Mucosa of descending colon (tissue), 3 donors: ENCODE data around the gene FBXO11. TPM values are rescaled to one million over a fixed set of nuclear protein-coding genes. Genes with fewer than 3 reads are reported as not detected.
"Not testable (repeated sequence)": the region's sequence is repeated elsewhere in the genome, so short reads cannot be mapped to it uniquely, and the experiment has no call there.

Experiments
- ATAC-seq: fragments of 200-7000 bp; cut with Tn5 transposase; one replicate; pipeline ENCODE4 v1.9.1; 2020; ENCODE audit warnings: mild to moderate bottlenecking, moderate library complexity
- DNase-seq, 3 donors: peaks; one replicate each; pipeline ENCODE4 v3.0.0-alpha.2; 2020
- H3K36me3 ChIP-seq: fragments of 200-600 bp; one replicate; pipeline ENCODE4 v1.8.0; 2021; ENCODE audit warnings: low read depth, mild to moderate bottlenecking
- H3K4me1 ChIP-seq: fragments of 200-600 bp; one replicate; pipeline ENCODE4 v1.8.0; 2021; ENCODE audit warnings: low read depth, mild to moderate bottlenecking
- H3K4me3 ChIP-seq: fragments of 200-600 bp; one replicate; pipeline ENCODE4 v1.8.0; 2021; ENCODE audit warnings: mild to moderate bottlenecking
- H3K9me3 ChIP-seq: fragments of 200-600 bp; one replicate; pipeline ENCODE4 v1.8.0; 2021; ENCODE audit warnings: mild to moderate bottlenecking
- intact Hi-C, 2 donors: fragments of 100-400 bp; cut with DNase I in 1 of 2; cut with micrococcal nuclease in 1 of 2; formaldehyde crosslinking; loops; one replicate each; pipeline versions ENCODE4 v1.11.0 to v1.11.1; 2022; cut with DNase I, micrococcal nuclease
- total RNA-seq, 3 donors: library from RNA; stranded (reverse); fragmentation: NEBNext Ultra II Directional in 2 of 3; extraction: Animal tissue kit (Norgen Biotek cat#: 25700) in 2 of 3; gene quantifications; one replicate each; pipeline versions ENCODE4 v1.2.1 to v1.2.4, GENCODE V29; 2021 to 2023
- TF ChIP-seq, protein P1 (sequence below): fragments of 200-600 bp; IDR thresholded peaks from one replicate; pipeline ENCODE4 v1.8.0; 2022; ENCODE audit warnings: antibody characterized with exemption, mild to moderate bottlenecking
- donor health status: DM: no; HTN: no; CAD: no; lungs with moderate emphysema.
- donor health status: DM: no; HTN: no; CAD: no.
- donor health status: DM: no; HTN: yes; CAD: no.

The FBXO11 gene
- total RNA-seq, 3 donors from 2014 or later: 40.7 to 70.4 (median 46.7) TPM

DNA sequence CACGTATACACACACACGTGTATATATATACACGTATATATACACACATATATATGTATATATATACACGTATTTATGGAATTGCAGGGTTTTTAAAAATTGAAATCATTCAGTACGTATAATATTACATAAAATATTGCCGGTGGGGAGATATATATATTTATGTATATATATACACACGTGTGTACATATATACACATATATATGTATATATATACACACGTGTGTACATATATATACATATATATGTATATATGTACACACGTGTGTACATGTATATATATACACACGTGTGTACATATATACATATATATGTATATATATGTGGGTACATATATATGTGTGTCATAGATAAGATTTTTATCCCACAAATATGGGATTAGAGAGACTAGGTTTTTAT lies 5.4 kb downstream of the FBXO11 start:
- Histone ChIP-seq H3K9me3 (no peaks in the 10 kb centered on the region), H3K36me3 (no peaks in the 10 kb centered on the region), H3K4me1 (peaks cover 13% of the 10 kb centered on the region), H3K4me3 (no peak overlapping the region)
- DNase-seq: no peak
- TF ChIP-seq, protein P1, sequence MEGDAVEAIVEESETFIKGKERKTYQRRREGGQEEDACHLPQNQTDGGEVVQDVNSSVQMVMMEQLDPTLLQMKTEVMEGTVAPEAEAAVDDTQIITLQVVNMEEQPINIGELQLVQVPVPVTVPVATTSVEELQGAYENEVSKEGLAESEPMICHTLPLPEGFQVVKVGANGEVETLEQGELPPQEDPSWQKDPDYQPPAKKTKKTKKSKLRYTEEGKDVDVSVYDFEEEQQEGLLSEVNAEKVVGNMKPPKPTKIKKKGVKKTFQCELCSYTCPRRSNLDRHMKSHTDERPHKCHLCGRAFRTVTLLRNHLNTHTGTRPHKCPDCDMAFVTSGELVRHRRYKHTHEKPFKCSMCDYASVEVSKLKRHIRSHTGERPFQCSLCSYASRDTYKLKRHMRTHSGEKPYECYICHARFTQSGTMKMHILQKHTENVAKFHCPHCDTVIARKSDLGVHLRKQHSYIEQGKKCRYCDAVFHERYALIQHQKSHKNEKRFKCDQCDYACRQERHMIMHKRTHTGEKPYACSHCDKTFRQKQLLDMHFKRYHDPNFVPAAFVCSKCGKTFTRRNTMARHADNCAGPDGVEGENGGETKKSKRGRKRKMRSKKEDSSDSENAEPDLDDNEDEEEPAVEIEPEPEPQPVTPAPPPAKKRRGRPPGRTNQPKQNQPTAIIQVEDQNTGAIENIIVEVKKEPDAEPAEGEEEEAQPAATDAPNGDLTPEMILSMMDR: no peak
- no peak for ATAC-seq
- intact Hi-C loops: no loop called here

DNA sequence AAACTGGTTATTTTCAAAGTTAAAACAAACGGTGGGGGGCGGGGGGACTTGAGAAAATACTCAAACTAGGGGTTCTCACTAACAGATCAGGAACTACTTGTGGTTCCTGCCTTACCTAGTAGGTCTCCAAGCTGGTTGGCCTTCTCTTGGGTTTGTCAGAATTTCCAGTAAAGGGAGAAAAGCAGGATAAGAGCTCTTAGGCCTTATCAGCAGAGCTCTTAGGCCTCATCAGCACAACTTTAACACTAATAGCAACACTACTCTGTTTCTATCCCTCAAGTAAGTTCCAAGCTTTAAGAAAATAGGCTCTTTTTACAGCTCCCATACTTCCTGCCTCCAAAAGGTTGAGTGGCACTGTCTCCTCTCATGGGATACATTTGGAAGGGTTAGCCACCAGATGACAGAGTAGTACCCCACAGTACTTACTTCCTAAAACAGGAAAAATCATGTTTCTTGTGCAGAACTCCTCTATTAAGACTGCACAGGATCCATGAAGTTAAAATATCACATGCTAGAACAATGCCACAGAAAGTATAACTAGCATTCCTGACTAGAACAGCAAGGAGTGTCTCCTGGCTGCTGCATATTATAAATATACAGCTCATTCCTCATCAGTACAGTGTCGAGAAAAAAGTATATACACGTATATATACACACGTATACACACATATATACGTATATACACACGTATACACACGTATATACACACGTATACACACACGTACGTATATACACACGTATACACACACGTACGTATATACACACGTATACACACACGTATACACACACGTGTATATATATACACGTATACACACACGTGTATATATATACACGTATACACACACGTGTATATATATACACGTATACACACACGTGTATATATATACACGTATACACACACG lies 6.1 kb downstream of the FBXO11 start:
- DNase-seq (no peak), ATAC-seq (no peak)
- Histone ChIP-seq H3K4me1 (peaks cover 15% of the 10 kb centered on the region), H3K9me3 (no peaks in the 10 kb centered on the region), H3K4me3 (no peak overlapping the region), H3K36me3 (no peaks in the 10 kb centered on the region)
- intact Hi-C loops: no loop called here
- TF ChIP-seq, protein P1: no peak

DNA sequence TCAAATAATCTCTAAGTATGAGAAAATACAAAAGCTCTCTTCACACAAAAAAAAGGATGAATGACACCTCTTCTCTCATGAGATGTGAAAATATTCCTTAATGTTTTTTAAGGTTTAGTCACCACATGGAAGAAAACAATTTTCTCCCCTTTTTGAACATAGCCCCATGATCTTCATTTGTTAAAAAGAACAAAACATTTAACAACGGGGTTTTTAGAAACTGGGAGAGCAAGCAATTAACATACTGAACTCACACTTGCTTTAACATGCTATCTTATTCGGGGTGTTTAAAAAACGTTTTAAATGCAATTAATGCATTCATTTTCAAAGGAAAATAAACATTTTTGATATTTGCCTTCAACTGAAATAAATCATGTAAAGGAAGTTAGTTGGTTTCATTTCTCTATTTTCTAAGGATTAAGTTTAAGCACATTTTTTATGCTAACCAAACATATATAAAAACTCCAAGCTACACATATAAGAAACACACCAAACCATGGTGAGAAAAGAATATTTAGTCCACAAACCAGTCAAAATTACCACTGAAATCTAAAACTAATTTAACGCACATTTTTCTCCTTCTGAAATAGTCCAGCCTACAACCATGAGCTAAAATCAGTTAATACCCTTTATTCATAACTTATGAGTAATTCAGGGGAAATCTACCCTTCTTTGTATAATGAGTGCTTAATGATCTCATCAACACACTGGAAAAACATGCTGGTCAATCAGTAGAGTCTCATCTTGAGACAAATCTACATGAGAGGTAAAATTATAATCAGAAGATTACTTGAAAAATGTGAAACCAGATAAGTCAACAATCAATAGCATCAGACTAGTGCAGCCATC lies 8.2 kb downstream of the FBXO11 start:
- intact Hi-C loops: no loop called here
- H3K4me1 ChIP-seq: peaks cover 10% of the 10 kb centered on the region
- ATAC-seq (no peak), DNase-seq (no peak)
- TF ChIP-seq, protein P1: no peak
- no peaks in the 10 kb centered on the region for H3K36me3 ChIP-seq
- H3K9me3 ChIP-seq: no peaks in the 10 kb centered on the region
- H3K4me3 ChIP-seq: no peak overlapping the region

DNA sequence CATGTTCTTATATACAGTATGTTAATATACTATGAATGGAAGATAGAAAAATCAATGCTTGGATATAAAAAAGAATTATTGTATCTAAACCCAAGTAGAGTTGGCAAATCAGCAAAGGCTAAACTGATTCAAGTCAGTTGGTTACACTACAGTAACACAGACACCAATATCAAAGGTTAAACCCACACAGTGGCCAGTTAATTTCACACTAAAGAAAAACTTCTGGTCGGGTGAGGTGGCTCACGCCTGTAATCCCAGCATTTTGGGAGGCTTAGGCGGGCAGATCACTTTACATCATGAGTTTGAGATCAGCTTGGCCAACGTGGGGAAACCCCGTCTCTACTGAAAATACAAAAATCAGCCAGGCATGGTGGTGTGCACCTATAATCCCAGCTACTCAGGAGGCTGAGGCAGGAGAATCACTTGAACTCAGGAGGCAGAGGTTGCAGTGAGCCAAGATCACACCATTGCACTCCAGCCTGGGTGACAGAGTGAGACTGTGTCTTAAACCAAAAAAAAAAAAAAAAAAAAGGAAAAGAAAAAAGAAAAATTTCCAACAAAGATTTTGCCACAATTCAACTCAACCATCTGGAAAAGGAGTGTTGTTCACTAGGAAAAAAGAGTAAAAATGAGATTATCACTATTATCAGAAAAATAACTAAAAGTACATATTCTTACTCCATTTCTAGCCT lies 9.0 kb downstream of the FBXO11 start:
- H3K4me3 ChIP-seq, H3K9me3 ChIP-seq, H3K4me1 ChIP-seq, DNase-seq, ATAC-seq, H3K36me3 ChIP-seq, intact Hi-C loops: not testable (repeated sequence)

DNA sequence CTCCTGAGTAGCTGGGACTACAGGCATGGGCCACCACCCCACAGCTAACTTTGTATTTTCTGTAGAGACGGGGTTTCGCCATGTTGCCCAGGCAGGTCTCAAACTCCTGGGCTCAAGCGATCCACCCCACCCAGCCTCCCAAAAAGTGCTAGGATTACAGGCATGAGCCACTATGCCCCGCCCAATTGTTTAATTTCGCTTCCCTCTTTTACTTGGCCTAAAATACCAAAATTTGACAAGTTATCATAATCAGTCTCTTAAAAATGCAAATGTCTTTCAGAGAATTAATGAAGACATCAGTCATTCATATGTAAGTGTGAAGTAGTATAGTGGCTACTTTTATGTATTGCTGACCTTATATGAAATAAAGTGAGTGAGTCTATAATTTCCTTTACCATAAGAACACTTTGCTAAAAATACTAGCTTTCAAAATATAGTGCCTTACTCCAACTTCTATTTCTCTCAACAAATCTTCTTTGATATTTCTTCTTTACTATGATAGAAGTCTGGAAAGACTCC lies 9.8 kb downstream of the FBXO11 start:
- Histone ChIP-seq H3K4me3 (no peak overlapping the region), H3K36me3 (no peaks in the 10 kb centered on the region), H3K9me3 (no peaks in the 10 kb centered on the region), H3K4me1 (peaks cover 10% of the 10 kb centered on the region)
- ATAC-seq (no peak), DNase-seq (no peak)
- TF ChIP-seq, protein P1: no peak
- intact Hi-C loops: no loop called here
